ENCODE results near the gene RALGAPA1. TPM values are rescaled to one million over a fixed set of nuclear protein-coding genes. Genes with fewer than 3 reads are reported as not detected.

The RALGAPA1 gene
- total and polyA plus RNA-seq, 2 experiments from 2014 or later, result 19.2 to 41.6 TPM

DNA sequence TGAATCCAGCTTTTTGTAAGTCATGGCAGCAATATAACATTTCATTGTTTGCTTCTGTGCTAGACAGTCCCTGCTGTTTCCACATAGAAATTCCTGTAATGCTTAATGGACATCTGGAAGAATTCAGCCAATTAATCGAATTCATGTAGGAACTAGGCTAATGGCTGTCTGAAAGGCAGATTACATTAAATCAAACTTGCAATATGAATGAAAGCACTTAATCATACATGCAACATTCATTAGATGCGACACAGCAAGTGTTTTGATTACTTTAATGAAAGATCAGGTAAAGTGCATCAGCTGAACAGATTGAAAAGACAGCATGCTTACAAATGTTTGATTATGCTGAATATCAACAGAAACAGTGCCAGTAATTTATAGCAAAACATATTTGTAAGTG is 299.2 kb downstream of the RALGAPA1 start:
- Histone ChIP-seq H3K4me1 (ENCODE audit: insufficient read depth) (no peaks in the 10 kb centered on the region), H3K27me3 (no peaks in the 10 kb centered on the region), H3K79me2 (no peaks in the 10 kb centered on the region), H3K4me2 (no peak overlapping the region), H3K9me3 (ENCODE audit: low read depth) (no peaks in the 10 kb centered on the region), H4K20me1 (ENCODE audit: insufficient read depth, poor library complexity, severe bottlenecking) (no peaks in the 10 kb centered on the region), H3K27ac (no peak overlapping the region), H3K4me3 (no peak overlapping the region), H2AFZ (no peak overlapping the region), H3K36me3 (replicated peaks; ENCODE audit: insufficient read depth, low read depth) (no peaks in the 10 kb centered on the region), H3K9me2 (replicated peaks; ENCODE audit: insufficient read depth) (no peaks in the 10 kb centered on the region)
- WGBS (ENCODE audit: low lambda C conversion rate, missing lambda C conversion rate), result 72% methylated on average over 2 of the region's 2 CpGs
- TF ChIP-seq EZH2 (IDR thresholded peaks at IDR 0.05; ENCODE audit: borderline replicate concordance) (no peak), EZH2phosphoT487 (IDR thresholded peaks at IDR 0.05; ENCODE audit: low read depth, severe bottlenecking, unreplicated experiment) (no peak)
- TF ChIP-seq, protein P1, sequence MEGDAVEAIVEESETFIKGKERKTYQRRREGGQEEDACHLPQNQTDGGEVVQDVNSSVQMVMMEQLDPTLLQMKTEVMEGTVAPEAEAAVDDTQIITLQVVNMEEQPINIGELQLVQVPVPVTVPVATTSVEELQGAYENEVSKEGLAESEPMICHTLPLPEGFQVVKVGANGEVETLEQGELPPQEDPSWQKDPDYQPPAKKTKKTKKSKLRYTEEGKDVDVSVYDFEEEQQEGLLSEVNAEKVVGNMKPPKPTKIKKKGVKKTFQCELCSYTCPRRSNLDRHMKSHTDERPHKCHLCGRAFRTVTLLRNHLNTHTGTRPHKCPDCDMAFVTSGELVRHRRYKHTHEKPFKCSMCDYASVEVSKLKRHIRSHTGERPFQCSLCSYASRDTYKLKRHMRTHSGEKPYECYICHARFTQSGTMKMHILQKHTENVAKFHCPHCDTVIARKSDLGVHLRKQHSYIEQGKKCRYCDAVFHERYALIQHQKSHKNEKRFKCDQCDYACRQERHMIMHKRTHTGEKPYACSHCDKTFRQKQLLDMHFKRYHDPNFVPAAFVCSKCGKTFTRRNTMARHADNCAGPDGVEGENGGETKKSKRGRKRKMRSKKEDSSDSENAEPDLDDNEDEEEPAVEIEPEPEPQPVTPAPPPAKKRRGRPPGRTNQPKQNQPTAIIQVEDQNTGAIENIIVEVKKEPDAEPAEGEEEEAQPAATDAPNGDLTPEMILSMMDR (IDR thresholded peaks at IDR 0.05; ENCODE audit: poor library complexity), result no peak
- DNase-seq (ENCODE audit: low spot score), result no peak

DNA sequence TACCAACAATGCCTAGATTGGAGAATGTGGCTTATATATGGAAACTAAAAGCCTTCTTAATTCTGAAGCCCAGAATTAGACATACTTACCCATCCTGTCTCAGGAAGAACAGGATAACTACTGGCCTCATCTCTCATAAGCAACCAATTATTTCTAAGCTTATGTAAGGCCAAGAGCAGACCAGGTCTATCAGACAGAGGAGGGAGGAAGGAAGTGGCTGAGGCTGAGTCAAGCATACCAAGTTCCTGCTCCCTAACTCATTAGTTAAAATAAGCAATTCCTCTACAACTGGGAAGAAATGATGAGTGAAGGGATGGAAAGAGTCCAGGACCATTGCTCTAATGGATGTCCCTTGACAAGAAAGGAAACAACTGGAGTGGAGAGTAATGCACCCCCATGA is 302.2 kb downstream of the RALGAPA1 start:
- no peaks in the 10 kb centered on the region for H3K27me3 ChIP-seq
- no peaks in the 10 kb centered on the region for H3K9me3 ChIP-seq (ENCODE audit: low read depth)
- H3K79me2 ChIP-seq, result no peaks in the 10 kb centered on the region
- H3K4me3 ChIP-seq, result no peak overlapping the region
- no peak for DNase-seq (ENCODE audit: low spot score)
- H2AFZ ChIP-seq, result no peak overlapping the region
- H3K9me2 ChIP-seq (replicated peaks; ENCODE audit: insufficient read depth), result no peaks in the 10 kb centered on the region
- no peaks in the 10 kb centered on the region for H3K4me1 ChIP-seq (ENCODE audit: insufficient read depth)
- no peaks in the 10 kb centered on the region for H4K20me1 ChIP-seq (ENCODE audit: insufficient read depth, poor library complexity, severe bottlenecking)
- no peak overlapping the region for H3K27ac ChIP-seq
- no peaks in the 10 kb centered on the region for H3K36me3 ChIP-seq (replicated peaks; ENCODE audit: insufficient read depth, low read depth)
- TF ChIP-seq, protein P1 (IDR thresholded peaks at IDR 0.05; ENCODE audit: poor library complexity), result no peak
- TF ChIP-seq EZH2phosphoT487 (IDR thresholded peaks at IDR 0.05; ENCODE audit: low read depth, severe bottlenecking, unreplicated experiment), result no peak
- TF ChIP-seq EZH2 (IDR thresholded peaks at IDR 0.05; ENCODE audit: borderline replicate concordance), result no peak
- no peak overlapping the region for H3K4me2 ChIP-seq

DNA sequence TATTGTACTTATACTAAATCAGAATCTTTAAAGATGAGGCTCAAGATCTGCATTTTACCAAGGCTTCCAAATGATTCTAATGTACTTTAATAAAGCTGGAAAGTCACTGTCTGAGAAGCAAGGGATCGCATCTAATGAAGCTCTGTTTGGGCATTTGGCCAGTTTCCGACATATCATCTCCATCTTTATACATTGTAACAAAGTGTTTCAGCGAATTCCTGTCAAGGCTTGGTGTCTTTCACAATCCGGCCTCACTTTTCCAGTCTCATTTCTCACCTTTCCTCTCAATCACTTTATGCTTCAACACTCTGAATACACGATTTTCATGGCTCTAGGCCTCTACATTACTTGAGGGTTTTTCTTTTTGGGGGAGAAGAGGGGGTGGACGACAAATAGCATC is 302.6 kb downstream of the RALGAPA1 start:
- Histone ChIP-seq H2AFZ (no peak overlapping the region), H3K27ac (no peak overlapping the region), H3K36me3 (replicated peaks; ENCODE audit: insufficient read depth, low read depth) (no peaks in the 10 kb centered on the region), H3K4me3 (no peak overlapping the region), H3K9me3 (ENCODE audit: low read depth) (no peaks in the 10 kb centered on the region), H3K4me2 (no peak overlapping the region), H3K4me1 (ENCODE audit: insufficient read depth) (no peaks in the 10 kb centered on the region), H3K27me3 (no peaks in the 10 kb centered on the region), H4K20me1 (ENCODE audit: insufficient read depth, poor library complexity, severe bottlenecking) (no peaks in the 10 kb centered on the region), H3K79me2 (no peaks in the 10 kb centered on the region), H3K9me2 (replicated peaks; ENCODE audit: insufficient read depth) (no peaks in the 10 kb centered on the region)
- DNase-seq (ENCODE audit: low spot score), result no peak
- WGBS (ENCODE audit: low lambda C conversion rate, missing lambda C conversion rate), result 86% methylated on average over 6 of the region's 6 CpGs
- TF ChIP-seq EZH2phosphoT487 (IDR thresholded peaks at IDR 0.05; ENCODE audit: low read depth, severe bottlenecking, unreplicated experiment) (no peak), EZH2 (IDR thresholded peaks at IDR 0.05; ENCODE audit: borderline replicate concordance) (no peak)
- TF ChIP-seq, protein P1 (IDR thresholded peaks at IDR 0.05; ENCODE audit: poor library complexity), result no peak

DNA sequence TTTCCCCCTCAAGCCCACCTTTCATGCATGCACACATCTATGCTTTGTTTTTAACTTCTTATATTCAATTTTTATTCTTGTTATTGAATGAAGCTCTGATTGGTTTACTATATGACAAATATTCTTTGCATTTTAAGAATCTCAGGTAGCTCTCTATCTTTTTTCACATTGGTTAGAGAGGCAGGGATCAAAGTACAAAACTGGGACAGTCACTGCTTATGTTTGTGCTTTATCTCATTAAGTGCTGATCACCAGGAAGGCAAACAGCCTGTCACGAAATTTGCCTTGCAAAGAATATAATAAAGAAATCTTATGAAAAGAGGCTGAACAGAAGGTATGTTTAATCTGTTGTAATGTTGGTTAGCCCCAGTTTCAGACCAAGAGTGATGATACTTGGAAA is 304.8 kb downstream of the RALGAPA1 start:
- no peak overlapping the region for H3K4me3 ChIP-seq
- WGBS (ENCODE audit: low lambda C conversion rate, missing lambda C conversion rate), result 30% methylated on average over 1 of the region's 1 CpG
- no peaks in the 10 kb centered on the region for H3K9me2 ChIP-seq (replicated peaks; ENCODE audit: insufficient read depth)
- TF ChIP-seq, protein P1 (IDR thresholded peaks at IDR 0.05; ENCODE audit: poor library complexity), result no peak
- no peak overlapping the region for H3K4me2 ChIP-seq
- H3K9me3 ChIP-seq (ENCODE audit: low read depth), result no peaks in the 10 kb centered on the region
- peak overlapping the region; percentile 24 for H3K27ac ChIP-seq
- no peaks in the 10 kb centered on the region for H3K27me3 ChIP-seq
- H3K4me1 ChIP-seq (ENCODE audit: insufficient read depth), result no peaks in the 10 kb centered on the region
- H3K79me2 ChIP-seq, result no peaks in the 10 kb centered on the region
- H2AFZ ChIP-seq, result no peak overlapping the region
- H3K36me3 ChIP-seq (replicated peaks; ENCODE audit: insufficient read depth, low read depth), result no peaks in the 10 kb centered on the region
- DNase-seq (ENCODE audit: low spot score), result peak; percentile 15
- H4K20me1 ChIP-seq (ENCODE audit: insufficient read depth, poor library complexity, severe bottlenecking), result no peaks in the 10 kb centered on the region

Data from hepatocyte (in vitro differentiated cells).